H54 (cell line): Measurements from ENCODE around the gene CEPT1.

ENCODE experiments used
- DNase-seq: peaks from one replicate; pipeline ENCODE4 v3.0.0; 2011; ENCODE audit warnings: low spot score, mixed read lengths; ENCODE audit not compliant: insufficient read length
- FAIRE-seq: peaks from 3 replicates; lab custom pipeline; 2011; peaks lifted over from hg19 to GRCh38; lab: Jason Lieb, UNC
- POLR2A ChIP-seq: IDR thresholded peaks from 2 replicates; pipeline ENCODE4 v1.6.1; 2011; ENCODE audit warnings: low read depth, mild to moderate bottlenecking, low read length

The CEPT1 gene

DNA sequence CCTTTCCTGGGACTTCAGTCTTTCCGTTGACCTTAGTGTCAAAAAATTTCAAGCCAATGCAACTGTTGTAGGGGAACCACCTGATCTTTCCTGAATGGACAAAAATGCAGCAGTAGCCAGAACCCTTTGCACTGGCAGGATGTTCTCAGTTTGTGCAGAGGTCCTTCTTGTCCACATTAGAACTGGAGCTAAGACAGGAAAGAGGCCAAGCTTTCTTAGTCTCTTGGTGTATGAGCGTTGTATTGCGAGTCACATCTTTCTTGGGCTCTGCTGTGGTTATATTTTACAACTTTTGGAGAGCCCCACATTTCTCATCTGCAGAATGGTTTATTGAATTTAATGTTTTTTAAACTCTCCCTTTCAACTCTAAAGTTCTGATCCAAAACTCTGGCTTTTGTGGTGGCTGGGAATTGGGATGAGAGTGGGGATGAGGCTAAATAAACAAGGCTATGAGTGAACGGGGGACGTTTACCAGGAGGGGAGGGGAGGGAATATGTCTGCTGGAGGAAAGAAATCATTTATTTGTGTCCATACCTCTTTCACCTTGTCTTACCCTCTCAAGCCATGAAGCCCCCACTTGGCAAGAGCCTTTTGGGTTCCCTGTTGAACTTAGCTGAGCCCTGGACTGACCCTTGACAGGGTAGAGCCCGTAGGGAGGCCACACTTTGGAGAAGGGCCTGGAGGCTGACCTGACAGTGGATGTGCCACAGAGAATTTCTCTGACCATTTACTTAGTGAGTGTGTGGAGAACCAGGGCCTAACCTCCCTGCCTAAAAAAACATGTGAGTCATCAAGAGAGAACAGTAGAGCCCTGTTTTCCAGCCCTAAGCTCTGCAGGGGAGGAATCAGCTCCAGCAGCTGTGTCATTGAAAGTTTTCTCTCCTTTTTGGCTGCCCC lies 88.1 kb downstream of the CEPT1 start:
- no peak for TF ChIP-seq POLR2A
- FAIRE-seq (peak; percentile 97), DNase-seq (peak; percentile 92)

DNA sequence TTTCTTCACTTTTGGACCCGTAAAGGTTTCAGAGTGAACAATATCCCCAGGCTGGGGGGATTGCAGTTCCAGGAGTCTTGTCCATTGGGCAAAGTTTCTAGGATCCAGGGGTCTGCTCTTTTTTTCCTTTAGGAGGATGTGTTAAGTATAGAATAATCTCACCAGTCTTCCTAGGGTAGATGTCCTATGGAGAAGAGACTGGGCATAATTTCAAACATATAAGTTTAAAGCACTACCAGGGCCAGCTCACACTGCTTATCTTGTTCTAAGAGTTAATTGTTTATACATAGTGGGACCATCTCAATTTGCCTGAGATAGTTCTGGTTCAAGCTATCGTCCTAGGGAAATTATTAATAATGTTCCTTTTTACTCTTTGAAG lies 88.7 kb downstream of the CEPT1 start:
- FAIRE-seq (no peak), DNase-seq (no peak)
- no peak for TF ChIP-seq POLR2A

DNA sequence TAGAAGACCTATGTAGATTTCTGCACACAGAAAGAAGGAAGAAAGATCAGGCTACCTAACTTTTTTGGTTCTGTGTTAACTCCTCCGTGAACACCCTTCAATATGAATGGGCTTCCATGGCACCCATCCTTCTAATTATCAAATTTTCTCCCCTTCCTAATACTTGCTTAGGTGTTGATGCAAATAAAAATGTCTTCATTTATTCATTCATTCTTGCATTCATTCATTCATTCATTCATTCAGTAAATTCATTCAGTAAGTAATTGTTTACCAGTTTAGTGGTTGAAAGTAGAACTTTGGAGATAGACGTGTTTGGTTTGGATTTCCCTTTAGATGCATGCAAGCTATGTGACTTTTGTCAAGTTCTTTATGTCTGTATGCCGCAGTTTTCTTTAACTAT lies 92.1 kb downstream of the CEPT1 start:
- FAIRE-seq = no peak
- no peak for TF ChIP-seq POLR2A
- no peak for DNase-seq

DNA sequence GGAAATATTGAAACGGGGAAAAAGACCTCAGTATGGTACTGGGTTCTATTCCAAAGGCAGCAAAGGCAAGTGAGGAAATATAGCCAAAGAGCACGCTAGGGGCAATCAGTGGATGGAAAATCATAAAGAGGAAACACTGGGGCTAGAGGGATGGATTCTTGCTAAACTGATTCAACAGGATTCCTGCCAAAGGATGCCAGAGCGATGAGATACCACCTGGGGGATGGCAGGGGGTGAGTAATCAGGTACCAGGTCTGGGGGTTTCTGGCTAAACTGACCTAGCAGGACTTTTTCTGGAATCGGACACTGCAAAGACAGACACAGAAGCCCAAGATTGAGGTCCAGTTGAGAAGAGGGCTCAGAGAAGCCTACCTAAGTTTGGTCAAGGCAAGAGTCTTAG lies 94.2 kb downstream of the CEPT1 start:
- DNase-seq (no peak), FAIRE-seq (peak; percentile 62)
- TF ChIP-seq POLR2A = no peak
